Peyer's patch (tissue), 4 donors: ENCODE measurements around the gene CRYBG3. TPM values are rescaled to one million over a fixed set of nuclear protein-coding genes. Genes with fewer than 3 reads are reported as not detected.

ENCODE experiments used
- DNase-seq, 3 donors: peaks; one replicate each; pipeline ENCODE4 v3.0.0-alpha.2; 2017 to 2019
- H3K27ac ChIP-seq, 4 donors: fragments of 200-600 bp; sonication (generic); one replicate each; pipeline ENCODE4 v1.5.1; 2016 to 2019
- H3K27me3 ChIP-seq, 2 donors: fragments of 200-600 bp; sonication (generic); one replicate each; pipeline ENCODE4 v1.5.1; 2019
- H3K36me3 ChIP-seq, 3 donors: fragments of 200-600 bp; sonication (generic); one replicate each; pipeline ENCODE4 v1.5.1; 2016 to 2019
- H3K4me1 ChIP-seq, 4 donors: fragments of 200-600 bp; sonication (generic); one replicate each; pipeline ENCODE4 v1.5.1; 2016 to 2019
- H3K4me3 ChIP-seq, 4 donors: fragments of 200-600 bp; sonication (generic); 1 replicate in 3 of 4; 2 replicates in 1 of 4; pipeline ENCODE4 v1.5.1; 2016 to 2019; ENCODE audit warnings: mild to moderate bottlenecking in 1 of 4
- H3K9me3 ChIP-seq, 4 donors: fragments of 200-600 bp; sonication (generic); one replicate each; pipeline ENCODE4 v1.5.1; 2016 to 2019; ENCODE audit warnings: mild to moderate bottlenecking in 1 of 4
- POLR2A ChIP-seq, 2 donors: fragments of 450-650 bp; IDR thresholded peaks; one replicate each; pipeline ENCODE4 v1.5.1; 2017; ENCODE audit warnings: antibody characterized with exemption in 2 of 2, mild to moderate bottlenecking in 2 of 2, moderate library complexity in 2 of 2
- total RNA-seq, 4 donors: library from RNA; depleted of rRNA; stranded (reverse); fragments of >200 nt; gene quantifications; one replicate each; pipeline ENCODE4 v1.1.0, GENCODE V29; 2016
- TF ChIP-seq, protein P1 (sequence below), 6 experiments: fragments of 450-650 bp in 4 of 6; fragments of 200-600 bp in 2 of 6; sonication (generic) in 1 of 6; IDR thresholded peaks; one replicate each; pipeline ENCODE4 v1.5.1; 2017 to 2019; ENCODE audit warnings: antibody characterized with exemption in 6 of 6, mild to moderate bottlenecking in 3 of 6, moderate library complexity in 1 of 6

Gene CRYBG3
- total RNA-seq, 4 donors from 2014 or later = 11.4 to 47.0 (median 16.9) TPM

DNA sequence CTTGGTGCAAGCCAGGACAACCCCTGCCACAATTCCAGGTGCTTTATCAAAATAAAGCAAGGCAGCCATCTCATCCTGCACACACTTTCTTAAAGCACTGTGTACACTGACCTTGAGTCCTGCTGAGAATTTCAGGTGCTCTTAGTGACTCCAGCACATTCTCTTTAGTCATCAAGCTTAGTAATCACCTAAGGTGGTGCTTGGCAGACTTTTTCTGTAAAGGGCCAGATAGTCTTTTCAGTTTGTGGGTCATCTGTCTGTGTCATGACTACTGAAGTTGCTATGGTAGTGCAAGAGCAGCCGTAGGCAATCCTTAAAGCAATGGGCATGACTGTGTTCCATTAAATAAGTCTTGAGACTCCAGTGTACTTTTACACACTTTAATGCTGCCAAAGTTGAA lies 114.0 kb downstream of the CRYBG3 start:
- Histone ChIP-seq H3K27ac (no peak overlapping the region), H3K4me1 (no peaks in the 10 kb centered on the region), H3K27me3 (no peaks in the 10 kb centered on the region), H3K36me3 (peaks cover 0 to 38% (median 0%) of the 10 kb centered on the region in 3 donors), H3K4me3 (no peak overlapping the region), H3K9me3 (no peaks in the 10 kb centered on the region)
- no peak for TF ChIP-seq POLR2A (IDR thresholded peaks at IDR 0.05)
- TF ChIP-seq, protein P1, sequence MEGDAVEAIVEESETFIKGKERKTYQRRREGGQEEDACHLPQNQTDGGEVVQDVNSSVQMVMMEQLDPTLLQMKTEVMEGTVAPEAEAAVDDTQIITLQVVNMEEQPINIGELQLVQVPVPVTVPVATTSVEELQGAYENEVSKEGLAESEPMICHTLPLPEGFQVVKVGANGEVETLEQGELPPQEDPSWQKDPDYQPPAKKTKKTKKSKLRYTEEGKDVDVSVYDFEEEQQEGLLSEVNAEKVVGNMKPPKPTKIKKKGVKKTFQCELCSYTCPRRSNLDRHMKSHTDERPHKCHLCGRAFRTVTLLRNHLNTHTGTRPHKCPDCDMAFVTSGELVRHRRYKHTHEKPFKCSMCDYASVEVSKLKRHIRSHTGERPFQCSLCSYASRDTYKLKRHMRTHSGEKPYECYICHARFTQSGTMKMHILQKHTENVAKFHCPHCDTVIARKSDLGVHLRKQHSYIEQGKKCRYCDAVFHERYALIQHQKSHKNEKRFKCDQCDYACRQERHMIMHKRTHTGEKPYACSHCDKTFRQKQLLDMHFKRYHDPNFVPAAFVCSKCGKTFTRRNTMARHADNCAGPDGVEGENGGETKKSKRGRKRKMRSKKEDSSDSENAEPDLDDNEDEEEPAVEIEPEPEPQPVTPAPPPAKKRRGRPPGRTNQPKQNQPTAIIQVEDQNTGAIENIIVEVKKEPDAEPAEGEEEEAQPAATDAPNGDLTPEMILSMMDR (IDR thresholded peaks at IDR 0.05) = no peak
- DNase-seq = no peak

DNA sequence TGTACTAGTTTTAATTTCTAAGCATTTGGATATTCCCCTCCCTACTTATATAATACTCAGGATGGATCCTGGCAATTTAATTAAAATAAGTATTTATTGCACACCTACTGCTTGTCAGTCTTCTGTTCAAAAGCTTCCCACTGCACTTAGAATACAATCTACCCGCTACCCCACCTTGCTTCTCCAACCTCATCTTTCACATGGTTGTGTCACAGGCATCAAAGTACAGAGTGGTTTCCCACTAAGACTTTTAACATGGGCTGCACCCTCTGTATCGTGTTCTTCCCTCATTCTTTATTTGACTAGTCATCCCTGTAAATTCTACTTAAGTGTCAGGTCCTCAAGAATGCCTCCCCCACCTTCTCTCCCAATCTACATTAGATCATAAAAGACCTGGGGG lies 115.4 kb downstream of the CRYBG3 start:
- DNase-seq = no peak
- Histone ChIP-seq H3K4me1 (no peaks in the 10 kb centered on the region), H3K36me3 (peaks cover 0 to 48% (median 0%) of the 10 kb centered on the region in 3 donors), H3K27ac (no peak overlapping the region), H3K27me3 (no peaks in the 10 kb centered on the region), H3K4me3 (no peak overlapping the region), H3K9me3 (no peaks in the 10 kb centered on the region)
- TF ChIP-seq, protein P1 (IDR thresholded peaks at IDR 0.05) = no peak
- no peak for TF ChIP-seq POLR2A (IDR thresholded peaks at IDR 0.05)

DNA sequence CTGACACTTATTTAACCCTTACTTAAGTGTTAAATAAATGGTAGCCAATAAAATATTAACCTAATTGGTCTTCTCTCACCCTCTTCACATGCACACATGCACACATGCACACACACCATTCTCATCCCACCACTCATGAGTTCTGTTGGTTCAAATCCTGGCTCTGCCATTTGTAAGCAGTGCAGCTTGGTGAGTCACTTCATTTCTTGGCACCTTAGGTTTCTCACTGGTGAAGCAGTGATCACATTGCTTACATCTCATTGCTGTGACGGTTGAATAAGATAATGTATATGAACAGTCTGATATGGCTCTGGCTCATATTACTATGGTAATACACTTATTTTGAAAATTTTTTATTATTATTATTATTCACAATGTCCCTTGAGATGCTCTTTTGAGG lies 116.6 kb downstream of the CRYBG3 start:
- no peaks in the 10 kb centered on the region for H3K9me3 ChIP-seq
- peaks cover 0 to 59% (median 0%) of the 10 kb centered on the region in 3 donors for H3K36me3 ChIP-seq
- TF ChIP-seq, protein P1 (IDR thresholded peaks at IDR 0.05) = no peak
- no peak for TF ChIP-seq POLR2A (IDR thresholded peaks at IDR 0.05)
- DNase-seq = no peak
- no peaks in the 10 kb centered on the region for H3K27me3 ChIP-seq
- no peak overlapping the region for H3K4me3 ChIP-seq
- no peaks in the 10 kb centered on the region for H3K4me1 ChIP-seq
- H3K27ac ChIP-seq = no peak overlapping the region

- Histone ChIP-seq H3K27ac (no peak overlapping the region), H3K4me1 (no peaks in the 10 kb centered on the region), H3K4me3 (no peak overlapping the region), H3K36me3 (peaks cover 0 to 58% (median 0%) of the 10 kb centered on the region in 3 donors), H3K9me3 (no peaks in the 10 kb centered on the region), H3K27me3 (no peaks in the 10 kb centered on the region)
- TF ChIP-seq, protein P1 (IDR thresholded peaks at IDR 0.05) = no peak
- TF ChIP-seq POLR2A (IDR thresholded peaks at IDR 0.05) = no peak
- no peak for DNase-seq
These were observed 117.6 kb downstream of the CRYBG3 start for GRCh38 chr3:97939401-97939800.

GRCh38 chr3:97940034-97940433 lies 118.2 kb downstream of the CRYBG3 start:
- TF ChIP-seq, protein P1 (IDR thresholded peaks at IDR 0.05) = peak in 1 of 6 experiments; percentile 4
- no peak for TF ChIP-seq POLR2A (IDR thresholded peaks at IDR 0.05)
- Histone ChIP-seq H3K36me3 (peaks cover 0 to 58% (median 0%) of the 10 kb centered on the region in 3 donors), H3K27me3 (no peaks in the 10 kb centered on the region), H3K27ac (no peak overlapping the region), H3K4me1 (no peaks in the 10 kb centered on the region), H3K4me3 (no peak overlapping the region), H3K9me3 (no peaks in the 10 kb centered on the region)
- no peak for DNase-seq
